BJ (cell line): ENCODE results near the gene MAPKAP1. TPM values are rescaled to one million over a fixed set of nuclear protein-coding genes. Genes with fewer than 3 reads are reported as not detected.

Source experiments
- CTCF ChIA-PET: fragments of 350-600 bp; formaldehyde crosslinking; extraction: SDS; loops from one replicate; lab custom pipeline; 2021; ENCODE audit warnings: antibody characterized with exemption, inconsistent platforms; lab: Yijun Ruan, JAX
- POLR2A ChIA-PET: fragments of 300-600 bp; sonication (Branson Sonifier 250); formaldehyde crosslinking; extraction: SDS; loops from one replicate; lab custom pipeline; 2021; ENCODE audit warnings: antibody characterized with exemption; lab: Charles Lee
- DNase-seq: peaks from one replicate; pipeline ENCODE4 v3.0.0-alpha.2; 2011; ENCODE audit warnings: low read depth
- H3K27me3 ChIP-seq: 2 replicates; pipeline ENCODE4 v1.6.0; 2011; ENCODE audit warnings: low read length; ENCODE audit not compliant: control insufficient read depth, insufficient read depth
- H3K36me3 ChIP-seq: 2 replicates; pipeline ENCODE4 v1.5.1; 2011; ENCODE audit warnings: low read length; ENCODE audit not compliant: control insufficient read depth, insufficient read depth
- H3K4me3 ChIP-seq: 2 replicates; pipeline ENCODE4 v1.5.1; 2011; ENCODE audit warnings: low read depth, mild to moderate bottlenecking, control low read depth, low read length
- CTCF ChIP-seq: IDR thresholded peaks from 2 replicates; pipeline ENCODE4 v1.5.1; 2011; ENCODE audit warnings: low read depth, mild to moderate bottlenecking, control low read depth, inconsistent platforms, low read length, moderate library complexity; ENCODE audit not compliant: insufficient read depth
- polyA plus RNA-seq: library from polyadenylated mRNA; depleted of rRNA; stranded (reverse); fragments of >200 nt; gene quantifications from 2 replicates; pipeline ENCODE4 v1.2.3, GENCODE V29; 2011

MAPKAP1 gene
- polyA plus RNA-seq, 1 experiment = 113 TPM

GRCh38 chr9:125680445-125680844 is 26.6 kb downstream of the MAPKAP1 start:
- TF ChIP-seq CTCF = no peak
- POLR2A ChIA-PET = no interaction called here
- no peak for DNase-seq
- no peak overlapping the region for H3K4me3 ChIP-seq
- H3K27me3 ChIP-seq = no peaks in the 10 kb centered on the region
- CTCF ChIA-PET = no interaction called here
- no peaks in the 10 kb centered on the region for H3K36me3 ChIP-seq

- DNase-seq = no peak
- Histone ChIP-seq H3K4me3 (no peak overlapping the region), H3K36me3 (no peaks in the 10 kb centered on the region), H3K27me3 (no peaks in the 10 kb centered on the region)
- CTCF ChIA-PET = no interaction called here
- POLR2A ChIA-PET = no interaction called here
- TF ChIP-seq CTCF = no peak
Observed at GRCh38 chr9:125679597-125680189, 27.3 kb downstream of the MAPKAP1 start.

- no peak for TF ChIP-seq CTCF
- ChIA-PET CTCF (interaction anchor here (1.8 kb wide), 1 partner anchor 11 kb away, joined by 4 read pairs; no protein-coding TSS in a partner anchor), POLR2A (interaction anchor here (0.7 kb wide), 1 partner anchor 77 kb away, joined by 3 read pairs; no protein-coding TSS in a partner anchor)
- H3K36me3 ChIP-seq = no peaks in the 10 kb centered on the region
- H3K27me3 ChIP-seq = no peaks in the 10 kb centered on the region
- H3K4me3 ChIP-seq = no peak overlapping the region
- DNase-seq = peak; percentile 53
Observed at GRCh38 chr9:125674981-125675973, 31.7 kb downstream of the MAPKAP1 start.

GRCh38 chr9:125672876-125673275 is 34.1 kb downstream of the MAPKAP1 start:
- no peak for DNase-seq
- TF ChIP-seq CTCF = no peak
- Histone ChIP-seq H3K36me3 (no peaks in the 10 kb centered on the region), H3K27me3 (no peaks in the 10 kb centered on the region), H3K4me3 (no peak overlapping the region)
- ChIA-PET POLR2A (no interaction called here), CTCF (no interaction called here)

- CTCF ChIA-PET = no interaction called here
- Histone ChIP-seq H3K27me3 (no peaks in the 10 kb centered on the region), H3K36me3 (no peaks in the 10 kb centered on the region), H3K4me3 (no peak overlapping the region)
- no peak for DNase-seq
- TF ChIP-seq CTCF = no peak
- POLR2A ChIA-PET = no interaction called here
Observed at GRCh38 chr9:125663127-125663526, 43.9 kb downstream of the MAPKAP1 start.
